SK-N-SH (cell line): ENCODE results near the gene OR7D2. TPM values are rescaled to one million over a fixed set of nuclear protein-coding genes. Genes with fewer than 3 reads are reported as not detected.

Source experiments
- CTCF ChIA-PET: fragments of 300-600, 350-600 bp; formaldehyde crosslinking; extraction: SDS; loops from one replicate; lab custom pipeline; 2021; lab: Yijun Ruan, JAX
- POLR2A ChIA-PET: fragments of 350-600 bp; sonication (Branson Sonifier 250); formaldehyde crosslinking; extraction: SDS; loops from one replicate; lab custom pipeline; 2020; ENCODE audit warnings: antibody characterized with exemption, inconsistent platforms; lab: Yijun Ruan, JAX
- DNase-seq: peaks from one replicate; pipeline ENCODE4 v3.0.0; 2012
- H2AFZ ChIP-seq: fragments of 200-600 bp; sonication (generic); 2 replicates; pipeline ENCODE4 v1.8.1; 2016; ENCODE audit warnings: antibody characterized with exemption, mild to moderate bottlenecking, low read depth
- H3F3A ChIP-seq: fragments of 200-600 bp; sonication (generic); replicated peaks from 2 replicates; pipeline ENCODE3; 2016; ENCODE audit warnings: antibody characterized with exemption, mild to moderate bottlenecking; ENCODE audit not compliant: insufficient read depth
- H3K27ac ChIP-seq, 2 experiments: fragments of 200-500 bp in 1 of 2; fragments of 200-600 bp in 1 of 2; sonication (Bioruptor generic) in 1 of 2; sonication (generic), shearing (Covaris generic) in 1 of 2; 2 replicates each; pipeline versions ENCODE4 v1.5.1 to v1.6.1; 2014 to 2016; ENCODE audit warnings: low read depth in 2 of 2, inconsistent platforms in 1 of 2, low read length in 1 of 2, mild to moderate bottlenecking in 1 of 2, mixed read lengths in 1 of 2
- H3K27me3 ChIP-seq: fragments of 200-600 bp; sonication (generic), shearing (Covaris generic); 2 replicates; pipeline ENCODE4 v1.6.1; 2016; ENCODE audit warnings: mixed run types; ENCODE audit not compliant: insufficient read depth
- H3K36me3 ChIP-seq, 2 experiments: fragments of 200-500 bp in 1 of 2; fragments of 200-600 bp in 1 of 2; sonication (Bioruptor generic) in 1 of 2; sonication (generic) in 1 of 2; replicated peaks in 1 of 2; 2 replicates each; pipeline versions ENCODE3 to v1.5.1; 2014 to 2016; ENCODE audit warnings: low read length in 1 of 2, mild to moderate bottlenecking in 1 of 2; ENCODE audit not compliant: insufficient read depth in 2 of 2, control insufficient read depth in 1 of 2
- H3K4me1 ChIP-seq, 2 experiments: fragments of 200-500 bp in 1 of 2; fragments of 200-600 bp in 1 of 2; sonication (Bioruptor generic) in 1 of 2; sonication (generic), shearing (Covaris generic) in 1 of 2; 2 replicates each; pipeline versions ENCODE4 v1.5.1 to v1.6.1; 2014 to 2016; ENCODE audit warnings: low read depth in 1 of 2, low read length in 1 of 2, mixed run types in 1 of 2; ENCODE audit not compliant: insufficient read depth in 2 of 2, control insufficient read depth in 1 of 2
- H3K4me2 ChIP-seq: fragments of 200-600 bp; sonication (generic), shearing (Covaris generic); 2 replicates; pipeline ENCODE4 v1.6.1; 2017; ENCODE audit warnings: mixed run types
- H3K4me3 ChIP-seq, 2 experiments: fragments of 200-500 bp in 1 of 2; fragments of 200-600 bp in 1 of 2; sonication (Bioruptor generic) in 1 of 2; sonication (generic), shearing (Covaris generic) in 1 of 2; 2 replicates each; pipeline versions ENCODE4 v1.5.1 to v1.8.1; 2014 to 2016; ENCODE audit warnings: low read depth in 2 of 2, inconsistent platforms in 1 of 2, low read length in 1 of 2, mild to moderate bottlenecking in 1 of 2, mixed read lengths in 1 of 2, moderate library complexity in 1 of 2
- H3K79me2 ChIP-seq: fragments of 200-600 bp; sonication (generic); 2 replicates; pipeline ENCODE4 v1.8.1; 2017; ENCODE audit warnings: mild to moderate bottlenecking; ENCODE audit not compliant: insufficient read depth
- H3K9ac ChIP-seq: fragments of 200-600 bp; sonication (generic); 2 replicates; pipeline ENCODE4 v1.6.1; 2017; ENCODE audit warnings: mixed run types
- H3K9me2 ChIP-seq: fragments of 200-600 bp; sonication (generic); 2 replicates; pipeline ENCODE4 v1.6.1; 2017; ENCODE audit warnings: mixed run types
- H3K9me3 ChIP-seq: fragments of 200-600 bp; sonication (generic); 2 replicates; pipeline ENCODE4 v1.6.1; 2017; ENCODE audit warnings: mixed run types, mild to moderate bottlenecking, moderate library complexity
- H4K20me1 ChIP-seq: fragments of 200-600 bp; sonication (generic); 2 replicates; pipeline ENCODE4 v1.6.1; 2017; ENCODE audit warnings: mild to moderate bottlenecking, mixed run types; ENCODE audit not compliant: insufficient read depth
- EZH2phosphoT487 ChIP-seq: fragments of 200-600 bp; sonication (generic); IDR thresholded peaks from 2 replicates; pipeline ENCODE4 v1.6.1; 2017; ENCODE audit warnings: low read depth, mixed run types, mild to moderate bottlenecking, antibody characterized with exemption, moderate library complexity, borderline replicate concordance
- GATA2 ChIP-seq: sonication (generic); formaldehyde crosslinking; IDR thresholded peaks from 2 replicates; pipeline ENCODE4 v1.5.0; 2020; ENCODE audit warnings: mild to moderate bottlenecking, missing genetic modification reagents
- MAX ChIP-seq: IDR thresholded peaks from 2 replicates; pipeline ENCODE4 v1.4.0; 2012; ENCODE audit warnings: low read depth
- MXI1 ChIP-seq: IDR thresholded peaks from 2 replicates; pipeline ENCODE4 v1.6.1; 2012; ENCODE audit warnings: mild to moderate bottlenecking, low read depth, low read length, improper control_type of control experiment
- PBX3 ChIP-seq: IDR thresholded peaks from 2 replicates; pipeline ENCODE4; 2012
- RCOR1 ChIP-seq: fragments of 150-350 bp; IDR thresholded peaks from 2 replicates; pipeline ENCODE4 v1.6.1; 2017; ENCODE audit warnings: antibody characterized with exemption, low read length
- RFX5 ChIP-seq: IDR thresholded peaks from 2 replicates; pipeline ENCODE4 v1.6.1; 2012; ENCODE audit warnings: mild to moderate bottlenecking, improper control_type of control experiment, low read length
- SMC3 ChIP-seq: IDR thresholded peaks from 2 replicates; pipeline ENCODE4 v1.6.1; 2012; ENCODE audit warnings: low read depth, low read length, improper control_type of control experiment
- USF2 ChIP-seq: fragments of 150-350 bp; IDR thresholded peaks from 2 replicates; pipeline ENCODE4 v1.6.1; 2017; ENCODE audit warnings: antibody characterized with exemption, low read length, low read depth, borderline replicate concordance
- WGBS: methylation state at CpG from one replicate; pipeline ENCODE4 v1.1.6; 2017; ENCODE audit warnings: low lambda C conversion rate; 5-methylcytosine and 5-hydroxymethylcytosine counted together
- polyA plus RNA-seq, 3 experiments: library from polyadenylated mRNA; depleted of rRNA; stranded (reverse); fragments of >200 nt; gene quantifications; 2 replicates each; pipeline ENCODE4 v1.2.3, GENCODE V29; 2012

Gene OR7D2
- not detected in 2 replicates for polyA plus RNA-seq (2012; rRNA removed)
- polyA plus RNA-seq (2012; cell fraction: cytosol; rRNA removed): 0.03 TPM in 1 of 2 replicates, not detected in the other
- polyA plus RNA-seq (2012; cell fraction: nucleus; rRNA removed): not detected in 2 replicates

- H2AFZ ChIP-seq: no peak within 1 kb of the TSS
- peaks cover 6% of the 10 kb centered on the region; the same call in 1 of the 2 replicates for H3K27me3 ChIP-seq
- 3% methylated on average over 4 of the region's 4 CpGs for WGBS
- H3K4me3 ChIP-seq: no peak within 1 kb of the TSS
- H3F3A ChIP-seq: no peaks in the 10 kb centered on the region
- H3K9me3 ChIP-seq: no peaks in the 10 kb centered on the region
- H3K79me2 ChIP-seq: no peaks in the 10 kb centered on the region
- no peak within 1 kb of the TSS for H3K4me2 ChIP-seq
- POLR2A ChIA-PET: no interaction called here
- H3K9ac ChIP-seq: no peak within 1 kb of the TSS
- H3K27ac ChIP-seq: no peak within 1 kb of the TSS
- H3K4me1 ChIP-seq: no peaks in the 10 kb centered on the region
- no peak for TF ChIP-seq RCOR1
- TF ChIP-seq PBX3: no peak
- no peak for TF ChIP-seq MAX
- TF ChIP-seq GATA2: no peak
- no peak for TF ChIP-seq RFX5
- TF ChIP-seq EZH2phosphoT487: no peak
- TF ChIP-seq MXI1: no peak
- TF ChIP-seq, all 33 proteins: peak for 0
- Histone ChIP-seq H3K9me2 (no peaks in the 10 kb centered on the region), H3K36me3 (no peaks in the 10 kb centered on the region), H4K20me1 (no peaks in the 10 kb centered on the region)
- no peak for DNase-seq
- CTCF ChIA-PET: no interaction called here
Observed at GRCh38 chr19:9178901-9179300, at the start of gene OR7D2. OR7D2 (plus strand) TSS chr19:9178979; CDS start chr19:9185782, 6,803 bp downstream.

- WGBS: 5% methylated on average over 1 of the region's 1 CpG
- no peaks in the 10 kb centered on the region for H3K9me3 ChIP-seq
- H3K4me2 ChIP-seq: no peak overlapping the region
- no peaks in the 10 kb centered on the region for H3K36me3 ChIP-seq
- peaks cover 40% of the 10 kb centered on the region; the same call in 1 of the 2 replicates for H3K27me3 ChIP-seq
- no peaks in the 10 kb centered on the region for H4K20me1 ChIP-seq
- H3K9ac ChIP-seq: no peak overlapping the region
- ChIA-PET CTCF (no interaction called here), POLR2A (no interaction called here)
- H3K79me2 ChIP-seq: no peaks in the 10 kb centered on the region
- H3F3A ChIP-seq: no peaks in the 10 kb centered on the region
- no peak overlapping the region for H2AFZ ChIP-seq
- H3K4me1 ChIP-seq: no peaks in the 10 kb centered on the region
- H3K9me2 ChIP-seq: no peaks in the 10 kb centered on the region
- TF ChIP-seq MAX: no peak
- TF ChIP-seq SMC3: no peak
- no peak for TF ChIP-seq USF2
- TF ChIP-seq, all 33 proteins: peak for 0
- H3K27ac ChIP-seq: no peak overlapping the region
- H3K4me3 ChIP-seq: no peak overlapping the region
- no peak for DNase-seq
Observed at GRCh38 chr19:9130965-9131364, 47.8 kb upstream of the OR7D2 start.
